Measurements from ENCODE around the gene FARS2.

FARS2 gene

GRCh38 chr6:5710516-5710915 lies 449.2 kb downstream of the FARS2 start:
- Histone ChIP-seq H3K79me1 (ENCODE audit: low read length) (no peaks in the 10 kb centered on the region), H3K56ac (ENCODE audit: low read length) (no peak overlapping the region), H4K8ac (ENCODE audit: low read depth, low read length) (no peak overlapping the region), H3K18ac (ENCODE audit: low read length) (no peak overlapping the region), H2AK5ac (ENCODE audit: low read length) (no peak overlapping the region), H2BK120ac (ENCODE audit: low read depth, low read length) (no peak overlapping the region), H3K23ac (ENCODE audit: low read length) (no peak overlapping the region), H4K5ac (ENCODE audit: low read length) (no peak overlapping the region), H3K4me3 (ENCODE audit: low read length) (no peak overlapping the region), H2BK15ac (replicated peaks; ENCODE audit: low read depth) (no peak overlapping the region), H3K79me2 (ENCODE audit: control insufficient read depth, insufficient read depth, low read length) (no peaks in the 10 kb centered on the region), H3K27ac (ENCODE audit: low read depth, low read length) (no peak overlapping the region), H3K36me3 (ENCODE audit: control insufficient read depth, insufficient read depth, low read length) (no peaks in the 10 kb centered on the region), H2BK5ac (ENCODE audit: low read length) (no peak overlapping the region), H3K27me3 (ENCODE audit: insufficient read depth, low read length, poor library complexity) (no peaks in the 10 kb centered on the region), H3K4me1 (ENCODE audit: control insufficient read depth, low read depth, low read length) (no peaks in the 10 kb centered on the region), H3K9ac (ENCODE audit: low read length) (no peak overlapping the region), H3K4ac (ENCODE audit: low read depth, low read length) (no peak overlapping the region), H3K4me2 (ENCODE audit: low read length) (no peak overlapping the region)
- no CpG with 5 or more reads among the region's 14 CpGs for WGBS (ENCODE audit: extremely low coverage, insufficient coverage, low lambda C conversion rate)
- no peak for DNase-seq

GRCh38 chr6:5710936-5711335 lies 449.6 kb downstream of the FARS2 start:
- Histone ChIP-seq H3K56ac (ENCODE audit: low read length) (no peak overlapping the region), H2BK120ac (ENCODE audit: low read depth, low read length) (no peak overlapping the region), H2AK5ac (ENCODE audit: low read length) (no peak overlapping the region), H3K23ac (ENCODE audit: low read length) (no peak overlapping the region), H3K4me1 (ENCODE audit: control insufficient read depth, low read depth, low read length) (no peaks in the 10 kb centered on the region), H3K27ac (ENCODE audit: low read depth, low read length) (no peak overlapping the region), H3K4me3 (ENCODE audit: low read length) (no peak overlapping the region), H3K18ac (ENCODE audit: low read length) (no peak overlapping the region), H3K27me3 (ENCODE audit: insufficient read depth, low read length, poor library complexity) (no peaks in the 10 kb centered on the region), H3K4me2 (ENCODE audit: low read length) (no peak overlapping the region), H4K5ac (ENCODE audit: low read length) (no peak overlapping the region), H2BK5ac (ENCODE audit: low read length) (no peak overlapping the region), H3K79me1 (ENCODE audit: low read length) (no peaks in the 10 kb centered on the region), H4K8ac (ENCODE audit: low read depth, low read length) (no peak overlapping the region), H3K4ac (ENCODE audit: low read depth, low read length) (no peak overlapping the region), H3K79me2 (ENCODE audit: control insufficient read depth, insufficient read depth, low read length) (no peaks in the 10 kb centered on the region), H3K9ac (ENCODE audit: low read length) (no peak overlapping the region), H3K36me3 (ENCODE audit: control insufficient read depth, insufficient read depth, low read length) (no peaks in the 10 kb centered on the region), H2BK15ac (replicated peaks; ENCODE audit: low read depth) (no peak overlapping the region)
- no CpG with 5 or more reads among the region's 4 CpGs for WGBS (ENCODE audit: extremely low coverage, insufficient coverage, low lambda C conversion rate)
- DNase-seq, result no peak

DNA sequence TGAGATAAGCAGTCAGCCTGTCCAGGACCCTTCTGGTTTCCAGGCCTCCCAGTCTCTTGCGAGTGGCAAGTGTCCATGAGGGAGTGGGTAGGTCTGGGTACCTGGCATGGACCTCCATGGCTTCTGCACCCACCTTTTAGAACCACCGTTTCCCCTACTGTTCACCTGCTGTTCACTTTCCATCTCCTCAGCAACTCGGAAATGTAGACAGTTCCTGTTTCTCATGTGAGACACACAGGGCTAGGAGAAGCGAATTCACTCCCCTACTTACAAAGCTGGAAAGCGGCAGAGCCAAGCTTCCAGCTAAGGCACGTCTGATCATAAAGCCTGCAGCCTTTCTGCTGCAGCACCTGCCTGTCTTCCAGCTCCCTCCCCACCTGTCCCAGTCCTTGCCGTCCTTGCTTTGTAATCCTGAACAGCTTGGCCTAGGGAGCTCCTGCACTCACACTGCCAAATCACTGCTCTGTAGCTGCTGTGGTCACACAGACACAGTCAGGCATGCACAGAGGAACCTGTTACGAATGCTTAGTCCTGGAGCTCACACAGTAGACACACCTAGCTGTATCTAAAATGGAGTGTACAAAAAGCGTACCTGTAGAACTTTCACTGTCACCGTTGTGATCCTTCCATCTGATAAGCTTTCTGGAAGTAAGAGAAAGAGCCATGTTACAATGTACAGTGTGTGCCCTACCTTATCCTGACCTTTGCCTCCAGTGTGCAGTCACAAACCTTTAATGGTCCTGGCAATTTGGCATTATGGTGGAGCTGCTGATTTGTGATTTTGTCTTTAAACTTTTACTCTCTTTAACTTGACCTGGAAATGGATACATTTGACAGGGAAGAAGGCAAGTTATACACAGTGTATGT lies 451.3 kb downstream of the FARS2 start:
- H2BK120ac ChIP-seq (ENCODE audit: low read depth, low read length), result no peak overlapping the region
- H3K4me1 ChIP-seq (ENCODE audit: control insufficient read depth, low read depth, low read length), result no peaks in the 10 kb centered on the region
- no peak overlapping the region for H4K5ac ChIP-seq (ENCODE audit: low read length)
- H3K36me3 ChIP-seq (ENCODE audit: control insufficient read depth, insufficient read depth, low read length), result no peaks in the 10 kb centered on the region
- H2BK15ac ChIP-seq (replicated peaks; ENCODE audit: low read depth), result no peak overlapping the region
- no peak overlapping the region for H3K4me3 ChIP-seq (ENCODE audit: low read length)
- no peak overlapping the region for H3K9ac ChIP-seq (ENCODE audit: low read length)
- H3K18ac ChIP-seq (ENCODE audit: low read length), result no peak overlapping the region
- no peak overlapping the region for H2BK5ac ChIP-seq (ENCODE audit: low read length)
- H3K4me2 ChIP-seq (ENCODE audit: low read length), result no peak overlapping the region
- no peak for DNase-seq
- H2AK5ac ChIP-seq (ENCODE audit: low read length), result no peak overlapping the region
- H3K79me1 ChIP-seq (ENCODE audit: low read length), result no peaks in the 10 kb centered on the region
- no peaks in the 10 kb centered on the region for H3K79me2 ChIP-seq (ENCODE audit: control insufficient read depth, insufficient read depth, low read length)
- no peak overlapping the region for H4K8ac ChIP-seq (ENCODE audit: low read depth, low read length)
- H3K4ac ChIP-seq (ENCODE audit: low read depth, low read length), result no peak overlapping the region
- WGBS (ENCODE audit: extremely low coverage, insufficient coverage, low lambda C conversion rate), result no CpG with 5 or more reads among the region's 10 CpGs
- no peak overlapping the region for H3K23ac ChIP-seq (ENCODE audit: low read length)
- H3K27ac ChIP-seq (ENCODE audit: low read depth, low read length), result no peak overlapping the region
- no peak overlapping the region for H3K56ac ChIP-seq (ENCODE audit: low read length)
- H3K27me3 ChIP-seq (ENCODE audit: insufficient read depth, low read length, poor library complexity), result no peaks in the 10 kb centered on the region

- H3K4me2 ChIP-seq (ENCODE audit: low read length), result no peak overlapping the region
- no peaks in the 10 kb centered on the region for H3K27me3 ChIP-seq (ENCODE audit: insufficient read depth, low read length, poor library complexity)
- no peak overlapping the region for H3K56ac ChIP-seq (ENCODE audit: low read length)
- H3K23ac ChIP-seq (ENCODE audit: low read length), result no peak overlapping the region
- H2BK120ac ChIP-seq (ENCODE audit: low read depth, low read length), result no peak overlapping the region
- no peak overlapping the region for H2BK15ac ChIP-seq (replicated peaks; ENCODE audit: low read depth)
- no peak overlapping the region for H4K5ac ChIP-seq (ENCODE audit: low read length)
- WGBS (ENCODE audit: extremely low coverage, insufficient coverage, low lambda C conversion rate), result no CpG with 5 or more reads among the region's 7 CpGs
- H3K4me3 ChIP-seq (ENCODE audit: low read length), result no peak overlapping the region
- DNase-seq, result peak; percentile 31
- H2BK5ac ChIP-seq (ENCODE audit: low read length), result no peak overlapping the region
- H3K79me1 ChIP-seq (ENCODE audit: low read length), result no peaks in the 10 kb centered on the region
- H3K79me2 ChIP-seq (ENCODE audit: control insufficient read depth, insufficient read depth, low read length), result no peaks in the 10 kb centered on the region
- no peak overlapping the region for H3K18ac ChIP-seq (ENCODE audit: low read length)
- H3K36me3 ChIP-seq (ENCODE audit: control insufficient read depth, insufficient read depth, low read length), result no peaks in the 10 kb centered on the region
- H2AK5ac ChIP-seq (ENCODE audit: low read length), result no peak overlapping the region
- H3K4me1 ChIP-seq (ENCODE audit: control insufficient read depth, low read depth, low read length), result no peaks in the 10 kb centered on the region
- no peak overlapping the region for H3K27ac ChIP-seq (ENCODE audit: low read depth, low read length)
- no peak overlapping the region for H3K9ac ChIP-seq (ENCODE audit: low read length)
- H4K8ac ChIP-seq (ENCODE audit: low read depth, low read length), result no peak overlapping the region
- no peak overlapping the region for H3K4ac ChIP-seq (ENCODE audit: low read depth, low read length)
Measured at GRCh38 chr6:5713519-5713918, 452.2 kb downstream of the FARS2 start.

DNA sequence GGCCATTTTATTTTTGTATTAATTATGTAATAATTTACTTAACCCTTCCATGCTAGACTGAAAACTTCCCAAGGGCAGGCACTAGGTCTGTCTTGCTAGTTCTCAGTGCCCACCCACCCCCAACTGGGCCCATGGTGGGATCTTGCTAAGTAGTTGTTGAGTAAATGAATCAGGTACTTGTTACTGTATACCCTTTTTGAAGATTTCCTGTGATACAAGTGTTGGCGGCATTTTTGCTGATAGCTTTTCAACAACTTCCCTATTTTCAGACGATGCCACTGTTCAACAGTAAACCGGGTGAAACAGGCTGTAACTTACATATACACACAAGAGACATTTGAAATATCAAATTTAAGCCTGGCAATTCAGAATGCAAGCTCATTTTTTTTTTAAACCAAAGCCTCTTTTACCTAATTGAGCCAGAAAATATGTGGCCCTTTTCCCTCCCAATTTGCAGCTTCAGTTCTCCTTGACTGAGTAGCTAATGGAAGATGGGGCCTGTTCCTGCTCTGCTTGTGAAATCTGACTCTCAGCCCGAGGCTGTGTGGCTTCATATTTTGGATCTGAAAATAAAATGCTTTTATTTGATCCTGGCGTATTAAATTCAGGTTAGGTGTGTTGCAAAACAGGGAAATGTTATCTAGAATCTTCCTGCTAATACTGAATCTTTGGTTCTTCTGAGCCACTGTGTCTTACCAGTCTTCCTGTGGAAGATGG lies 457.1 kb downstream of the FARS2 start:
- no peaks in the 10 kb centered on the region for H3K79me1 ChIP-seq (ENCODE audit: low read length)
- no CpG with 5 or more reads among the region's 5 CpGs for WGBS (ENCODE audit: extremely low coverage, insufficient coverage, low lambda C conversion rate)
- H3K27me3 ChIP-seq (ENCODE audit: insufficient read depth, low read length, poor library complexity), result no peaks in the 10 kb centered on the region
- no peak overlapping the region for H2BK120ac ChIP-seq (ENCODE audit: low read depth, low read length)
- H3K27ac ChIP-seq (ENCODE audit: low read depth, low read length), result no peak overlapping the region
- no peak overlapping the region for H3K4me3 ChIP-seq (ENCODE audit: low read length)
- DNase-seq, result no peak
- no peaks in the 10 kb centered on the region for H3K36me3 ChIP-seq (ENCODE audit: control insufficient read depth, insufficient read depth, low read length)
- no peak overlapping the region for H2BK15ac ChIP-seq (replicated peaks; ENCODE audit: low read depth)
- no peak overlapping the region for H3K56ac ChIP-seq (ENCODE audit: low read length)
- H3K23ac ChIP-seq (ENCODE audit: low read length), result no peak overlapping the region
- H3K9ac ChIP-seq (ENCODE audit: low read length), result no peak overlapping the region
- H4K5ac ChIP-seq (ENCODE audit: low read length), result no peak overlapping the region
- H2AK5ac ChIP-seq (ENCODE audit: low read length), result no peak overlapping the region
- H3K4me1 ChIP-seq (ENCODE audit: control insufficient read depth, low read depth, low read length), result peaks cover 1% of the 10 kb centered on the region
- H4K8ac ChIP-seq (ENCODE audit: low read depth, low read length), result no peak overlapping the region
- no peaks in the 10 kb centered on the region for H3K79me2 ChIP-seq (ENCODE audit: control insufficient read depth, insufficient read depth, low read length)
- no peak overlapping the region for H3K4ac ChIP-seq (ENCODE audit: low read depth, low read length)
- no peak overlapping the region for H3K4me2 ChIP-seq (ENCODE audit: low read length)
- H3K18ac ChIP-seq (ENCODE audit: low read length), result no peak overlapping the region
- H2BK5ac ChIP-seq (ENCODE audit: low read length), result no peak overlapping the region

Data from mesendoderm (in vitro differentiated cells).